DND-41 (cell line): ENCODE data around the gene HLA-E.

Experiments used
- CTCF ChIP-seq: IDR thresholded peaks from 2 replicates; pipeline ENCODE4 v1.5.1; 2012; ENCODE audit warnings: borderline replicate concordance, low read length, moderate library complexity, mild to moderate bottlenecking; ENCODE audit not compliant: poor library complexity, severe bottlenecking; ENCODE audit errors: extremely low read depth
- EZH2 ChIP-seq: IDR thresholded peaks from 3 replicates; pipeline ENCODE4 v1.6.1; 2012; ENCODE audit warnings: borderline replicate concordance, low read depth, mild to moderate bottlenecking, moderate library complexity, low read length, inconsistent platforms; ENCODE audit not compliant: severe bottlenecking

DNA sequence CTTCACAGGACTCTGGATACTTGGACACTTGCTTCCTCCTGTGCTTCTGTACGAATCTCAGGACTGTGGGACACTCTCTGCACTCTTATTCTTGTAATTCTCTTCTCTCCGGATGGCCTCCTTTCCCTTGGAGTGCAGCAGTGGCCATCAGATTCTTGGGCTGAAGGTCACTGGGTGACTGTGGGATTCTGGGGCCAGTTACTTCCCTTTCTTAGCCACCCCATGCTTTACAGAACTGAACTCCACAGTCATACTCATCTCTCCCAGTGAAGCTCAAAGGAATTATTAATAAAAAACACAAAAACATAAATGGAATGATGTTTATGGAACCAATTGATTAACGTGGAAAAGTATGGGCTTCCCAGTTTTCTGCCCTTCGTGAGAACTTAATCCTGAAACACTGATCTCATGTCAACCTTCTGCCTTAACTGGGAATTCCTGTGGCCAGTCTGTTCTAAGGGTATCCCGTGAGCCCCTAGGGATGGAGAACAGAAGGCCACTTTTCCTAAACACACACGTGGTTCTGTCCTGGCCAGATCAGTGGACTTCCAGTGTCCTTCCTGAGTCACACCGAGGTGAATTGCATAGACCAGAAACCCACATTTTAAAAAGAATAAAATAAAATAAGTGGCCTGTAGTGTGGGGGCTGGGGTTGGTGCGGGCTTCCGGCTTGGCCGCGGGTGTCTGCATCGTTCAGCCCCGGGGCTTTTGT lies 23.6 kb upstream of the HLA-E start:
- TF ChIP-seq CTCF (no peak), EZH2 (no peak)
